Measurements from ENCODE around the gene OR2A42.
"Not testable (repeated sequence)": the region's sequence is repeated elsewhere in the genome, so short reads cannot be mapped to it uniquely, and the experiment has no call there.

- TF ChIP-seq RFX5 (IDR thresholded peaks at IDR 0.05; ENCODE audit: low read length); CTCF (IDR thresholded peaks at IDR 0.05); EP300 (IDR thresholded peaks at IDR 0.05; ENCODE audit: borderline replicate concordance in 1 of 2, low read depth in 1 of 2, low read length in 1 of 2): not testable (repeated sequence)
- TF ChIP-seq, protein P1, sequence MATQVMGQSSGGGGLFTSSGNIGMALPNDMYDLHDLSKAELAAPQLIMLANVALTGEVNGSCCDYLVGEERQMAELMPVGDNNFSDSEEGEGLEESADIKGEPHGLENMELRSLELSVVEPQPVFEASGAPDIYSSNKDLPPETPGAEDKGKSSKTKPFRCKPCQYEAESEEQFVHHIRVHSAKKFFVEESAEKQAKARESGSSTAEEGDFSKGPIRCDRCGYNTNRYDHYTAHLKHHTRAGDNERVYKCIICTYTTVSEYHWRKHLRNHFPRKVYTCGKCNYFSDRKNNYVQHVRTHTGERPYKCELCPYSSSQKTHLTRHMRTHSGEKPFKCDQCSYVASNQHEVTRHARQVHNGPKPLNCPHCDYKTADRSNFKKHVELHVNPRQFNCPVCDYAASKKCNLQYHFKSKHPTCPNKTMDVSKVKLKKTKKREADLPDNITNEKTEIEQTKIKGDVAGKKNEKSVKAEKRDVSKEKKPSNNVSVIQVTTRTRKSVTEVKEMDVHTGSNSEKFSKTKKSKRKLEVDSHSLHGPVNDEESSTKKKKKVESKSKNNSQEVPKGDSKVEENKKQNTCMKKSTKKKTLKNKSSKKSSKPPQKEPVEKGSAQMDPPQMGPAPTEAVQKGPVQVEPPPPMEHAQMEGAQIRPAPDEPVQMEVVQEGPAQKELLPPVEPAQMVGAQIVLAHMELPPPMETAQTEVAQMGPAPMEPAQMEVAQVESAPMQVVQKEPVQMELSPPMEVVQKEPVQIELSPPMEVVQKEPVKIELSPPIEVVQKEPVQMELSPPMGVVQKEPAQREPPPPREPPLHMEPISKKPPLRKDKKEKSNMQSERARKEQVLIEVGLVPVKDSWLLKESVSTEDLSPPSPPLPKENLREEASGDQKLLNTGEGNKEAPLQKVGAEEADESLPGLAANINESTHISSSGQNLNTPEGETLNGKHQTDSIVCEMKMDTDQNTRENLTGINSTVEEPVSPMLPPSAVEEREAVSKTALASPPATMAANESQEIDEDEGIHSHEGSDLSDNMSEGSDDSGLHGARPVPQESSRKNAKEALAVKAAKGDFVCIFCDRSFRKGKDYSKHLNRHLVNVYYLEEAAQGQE (IDR thresholded peaks at IDR 0.05; ENCODE audit: low read depth, low read length) = not testable (repeated sequence)
These were observed 19.7 kb upstream of the OR2A42 start for GRCh38 chr7:144259067-144259466.

Measured in SK-N-SH (cell line).